ENCODE results near the gene LIN28B.

GRCh38 chr6:105108631-105109262, 151.8 kb downstream of the LIN28B start:
- TF ChIP-seq CTCF (IDR thresholded peaks at IDR 0.05) (no peak), POLR2A (IDR thresholded peaks at IDR 0.05) (no peak)
